Germinal center (tissue), 1 donor: ENCODE data around the gene GLIPR2.
"Not testable (repeated sequence)": the region's sequence is repeated elsewhere in the genome, so short reads cannot be mapped to it uniquely, and the experiment has no call there.

Source experiments
- DNase-seq: peaks from one replicate; pipeline ENCODE4 v3.0.0; 2012; ENCODE audit warnings: mixed read lengths, low spot score

GLIPR2 gene, protein sequence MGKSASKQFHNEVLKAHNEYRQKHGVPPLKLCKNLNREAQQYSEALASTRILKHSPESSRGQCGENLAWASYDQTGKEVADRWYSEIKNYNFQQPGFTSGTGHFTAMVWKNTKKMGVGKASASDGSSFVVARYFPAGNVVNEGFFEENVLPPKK

DNA sequence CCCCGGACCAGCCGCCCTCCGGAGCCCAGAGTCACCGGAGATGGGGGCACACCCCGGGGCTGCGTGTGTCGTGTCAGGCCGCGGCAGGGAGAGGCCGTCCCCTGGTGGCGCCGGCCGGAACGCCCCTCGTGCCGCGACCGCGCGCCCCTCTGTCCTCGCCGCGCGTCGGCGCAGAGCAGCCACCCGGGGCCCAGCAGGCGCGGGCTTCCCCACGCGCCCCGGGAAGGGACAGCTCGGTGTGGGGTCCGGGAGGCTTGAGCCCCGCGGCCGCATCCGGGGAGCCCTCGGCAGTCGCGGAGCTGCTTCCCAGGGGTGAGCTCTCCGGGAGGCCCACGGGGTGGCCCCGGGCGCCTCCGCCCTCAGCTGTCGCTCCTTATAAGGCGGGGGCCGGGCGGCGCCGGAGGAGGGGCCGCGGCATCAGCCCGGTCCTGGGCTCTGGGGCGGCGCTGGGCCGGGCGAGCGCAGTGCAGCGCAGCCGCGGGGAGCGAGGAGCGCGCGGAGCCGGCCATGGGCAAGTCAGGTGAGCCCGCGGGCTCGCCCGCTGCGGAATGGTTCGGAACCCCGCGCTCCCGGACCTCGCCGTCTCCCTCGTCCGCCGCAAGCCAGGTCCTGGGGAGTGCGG lies at the start of gene GLIPR2:
Gene GLIPR2, plus strand, starts transcription at position 462 of the 622 bp plus-strand sequence. Its CDS starts 46 bp downstream, at position 508.
- peak; percentile 91 for DNase-seq

DNA sequence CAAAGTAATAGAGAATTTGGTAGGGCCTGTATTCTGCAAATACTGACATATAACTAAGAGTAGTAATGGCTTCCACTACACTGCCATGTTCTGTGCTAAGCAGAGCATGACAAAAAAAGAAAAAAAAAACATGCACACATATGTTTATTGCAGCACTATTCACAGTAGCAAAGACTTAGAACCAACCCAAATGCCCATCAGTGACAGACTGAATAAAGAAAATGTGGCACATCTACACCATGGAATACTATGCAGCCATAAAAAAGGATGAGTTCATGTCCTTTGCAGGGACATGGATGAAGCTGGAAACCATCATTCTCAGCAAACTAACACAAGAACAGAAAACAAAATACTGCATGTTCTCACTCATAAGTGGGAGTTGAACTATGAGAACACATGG lies 49.5 kb upstream of the GLIPR2 start:
- not testable (repeated sequence) for DNase-seq

DNA sequence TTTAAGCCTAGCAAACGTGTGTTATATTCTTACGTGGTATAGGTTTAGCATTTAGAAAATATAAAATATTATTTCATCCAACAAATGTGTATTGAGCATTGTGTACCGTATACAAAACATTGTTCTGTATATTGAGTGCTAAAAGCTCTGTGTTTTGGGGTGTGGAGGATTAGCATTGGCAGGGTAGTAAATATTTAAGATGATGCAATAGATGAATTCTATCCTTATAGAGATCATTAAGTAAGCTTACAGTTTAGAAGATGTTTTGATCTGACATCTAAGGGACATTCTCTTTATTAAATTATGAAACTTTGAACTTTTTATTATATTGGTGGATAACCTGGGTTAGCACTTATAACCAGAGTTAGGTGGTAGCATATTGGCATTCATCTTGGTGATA lies 48.5 kb upstream of the GLIPR2 start:
- DNase-seq: no peak

DNA sequence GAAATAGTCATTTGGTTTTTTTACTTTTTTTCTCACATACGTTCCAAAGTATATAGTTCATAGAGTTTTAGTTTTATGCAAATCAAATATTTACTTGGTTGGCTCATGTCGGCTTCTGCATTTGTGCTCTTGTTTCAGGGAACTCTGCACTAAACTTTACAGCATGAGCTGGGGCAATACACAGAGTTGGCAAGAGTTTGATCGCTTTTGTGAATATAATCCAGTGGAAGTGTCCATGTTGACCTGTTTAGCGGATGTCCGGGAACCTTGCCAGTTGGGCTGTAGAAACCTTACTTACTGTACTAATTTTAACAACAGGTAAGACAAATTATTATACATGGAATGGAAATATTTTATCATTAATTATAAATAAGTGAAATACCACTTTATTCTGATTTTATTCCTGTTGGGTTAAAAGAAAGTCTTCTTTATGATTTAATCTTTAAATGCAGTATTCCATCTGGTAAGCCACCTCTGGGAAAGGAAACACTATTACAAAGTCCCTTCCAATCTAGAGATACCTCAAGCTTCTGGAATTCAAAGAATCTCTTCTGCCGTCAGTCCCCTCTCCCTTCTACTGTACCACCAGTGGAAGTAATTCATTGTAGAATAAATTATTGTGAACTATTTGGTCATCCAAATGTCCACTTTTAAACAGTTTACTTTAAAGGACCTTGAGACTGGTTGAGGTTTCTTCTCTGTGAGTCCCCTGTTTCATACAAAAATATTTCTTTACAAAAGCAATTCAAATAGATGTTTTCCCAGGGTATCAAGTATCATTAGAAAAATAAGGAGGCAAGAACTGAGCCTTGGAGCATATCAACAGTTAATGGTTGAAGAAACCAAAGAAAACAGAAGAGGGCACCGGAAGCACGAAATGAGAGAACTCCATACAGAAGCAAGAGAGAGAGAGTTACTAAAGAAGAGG lies 45.2 kb upstream of the GLIPR2 start:
- DNase-seq: no peak

DNA sequence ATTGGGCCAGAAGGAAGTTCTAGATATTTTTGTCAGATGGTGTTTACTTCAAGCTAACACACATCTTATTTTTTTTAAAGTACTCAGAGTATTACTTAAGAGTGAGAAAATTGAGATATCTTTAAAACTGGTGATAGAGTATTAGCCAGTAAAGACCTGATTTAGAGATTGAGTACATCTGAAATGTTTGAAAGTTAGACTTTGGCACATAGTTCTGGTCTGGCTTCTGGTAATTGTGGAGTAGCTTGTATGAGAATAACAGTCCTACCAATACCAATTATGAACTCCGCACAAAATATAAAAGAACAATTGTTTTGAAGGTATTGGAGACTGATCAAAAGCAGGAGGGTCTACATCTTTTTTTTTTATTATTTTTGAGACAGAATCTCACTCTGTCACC lies 44.5 kb upstream of the GLIPR2 start:
- DNase-seq: no peak

DNA sequence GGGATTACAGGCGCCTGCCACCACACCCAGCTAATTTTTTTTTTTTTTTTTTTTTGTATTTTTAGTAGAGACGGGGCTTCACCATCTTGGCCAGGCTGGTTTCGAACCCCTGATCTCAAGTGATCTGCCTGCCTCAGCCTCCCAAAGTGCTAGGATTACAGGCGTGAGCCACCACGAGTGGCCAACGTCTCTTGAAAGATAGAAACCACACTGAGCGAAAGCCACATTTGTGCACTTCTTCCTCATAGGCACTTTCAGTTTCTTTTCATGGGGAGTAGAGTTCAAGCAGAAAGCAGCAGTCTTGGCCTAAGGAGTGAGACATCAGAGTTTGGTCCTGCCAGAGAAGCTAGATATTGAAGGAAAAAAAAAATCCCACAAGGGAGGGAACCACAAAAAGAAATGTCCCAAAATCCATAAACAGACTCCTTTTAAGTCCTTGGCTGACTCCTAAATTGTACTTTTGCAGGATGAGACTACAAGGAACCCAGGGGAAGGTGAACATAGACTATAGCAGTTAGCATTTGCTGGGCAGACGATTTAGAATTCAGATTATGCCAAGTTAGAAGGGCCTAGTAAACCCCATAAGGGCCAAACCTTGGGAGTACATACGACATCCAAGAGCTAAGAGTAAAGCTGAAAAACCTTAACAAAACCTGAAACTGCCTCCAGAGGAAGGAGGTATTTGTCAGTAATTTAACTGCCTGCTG lies 43.9 kb upstream of the GLIPR2 start:
- peak; percentile 19 for DNase-seq

DNA sequence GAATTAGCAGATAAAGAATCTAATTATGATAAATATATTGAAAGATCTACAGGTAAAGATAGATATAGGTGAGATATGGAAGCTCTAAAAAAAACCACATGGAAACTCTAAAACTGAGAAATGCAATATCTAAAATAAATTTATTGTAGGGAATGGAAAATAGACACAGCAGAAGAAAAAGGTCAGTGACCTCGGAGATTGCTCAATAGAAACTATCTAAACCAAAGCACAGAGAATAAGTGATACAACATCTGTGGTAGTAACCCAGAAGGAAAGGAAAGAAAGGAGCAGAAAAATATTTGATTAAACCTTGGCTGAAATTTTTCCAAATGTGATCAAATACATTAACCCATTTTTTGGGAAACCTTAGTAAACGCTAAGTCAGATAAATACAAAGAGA lies 43.1 kb upstream of the GLIPR2 start:
- no peak for DNase-seq

DNA sequence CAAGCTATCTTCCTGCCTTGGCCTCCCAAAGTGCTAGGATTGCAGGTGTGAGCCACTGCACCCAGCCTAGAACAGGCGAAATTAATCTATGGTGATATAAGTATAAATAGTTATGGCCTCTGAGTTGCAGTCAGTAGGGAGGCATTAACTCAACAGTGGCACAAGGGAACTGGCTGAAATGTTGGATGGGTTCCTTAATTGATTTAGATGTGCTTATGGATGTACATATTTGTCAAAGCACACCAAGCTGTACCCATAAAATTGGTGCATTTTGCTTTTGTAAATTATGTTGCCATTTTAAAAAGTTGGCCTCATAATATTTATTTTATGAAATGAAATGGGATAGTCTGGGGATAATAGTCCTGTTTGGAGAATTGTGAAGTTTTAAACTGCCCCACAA lies 36.8 kb upstream of the GLIPR2 start:
- no peak for DNase-seq

DNA sequence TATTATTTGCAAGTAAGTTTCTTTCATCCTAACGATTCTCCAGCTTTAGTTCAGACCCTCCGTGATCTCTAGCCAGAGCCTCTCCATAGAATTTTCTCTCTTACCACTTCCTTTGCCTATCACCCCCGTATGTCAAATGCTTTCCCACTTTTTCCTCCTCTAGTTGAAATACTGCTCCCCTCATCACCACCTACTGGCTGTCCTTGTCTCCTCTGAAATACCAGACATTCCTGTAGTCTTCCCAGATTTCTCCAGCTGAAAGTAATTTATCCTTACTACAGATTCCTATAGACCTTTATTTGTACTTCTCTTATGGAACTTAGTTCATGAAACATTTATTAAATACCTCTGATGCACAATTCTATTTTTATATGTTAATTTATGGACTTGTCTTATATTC lies 36.0 kb upstream of the GLIPR2 start:
- no peak for DNase-seq

DNA sequence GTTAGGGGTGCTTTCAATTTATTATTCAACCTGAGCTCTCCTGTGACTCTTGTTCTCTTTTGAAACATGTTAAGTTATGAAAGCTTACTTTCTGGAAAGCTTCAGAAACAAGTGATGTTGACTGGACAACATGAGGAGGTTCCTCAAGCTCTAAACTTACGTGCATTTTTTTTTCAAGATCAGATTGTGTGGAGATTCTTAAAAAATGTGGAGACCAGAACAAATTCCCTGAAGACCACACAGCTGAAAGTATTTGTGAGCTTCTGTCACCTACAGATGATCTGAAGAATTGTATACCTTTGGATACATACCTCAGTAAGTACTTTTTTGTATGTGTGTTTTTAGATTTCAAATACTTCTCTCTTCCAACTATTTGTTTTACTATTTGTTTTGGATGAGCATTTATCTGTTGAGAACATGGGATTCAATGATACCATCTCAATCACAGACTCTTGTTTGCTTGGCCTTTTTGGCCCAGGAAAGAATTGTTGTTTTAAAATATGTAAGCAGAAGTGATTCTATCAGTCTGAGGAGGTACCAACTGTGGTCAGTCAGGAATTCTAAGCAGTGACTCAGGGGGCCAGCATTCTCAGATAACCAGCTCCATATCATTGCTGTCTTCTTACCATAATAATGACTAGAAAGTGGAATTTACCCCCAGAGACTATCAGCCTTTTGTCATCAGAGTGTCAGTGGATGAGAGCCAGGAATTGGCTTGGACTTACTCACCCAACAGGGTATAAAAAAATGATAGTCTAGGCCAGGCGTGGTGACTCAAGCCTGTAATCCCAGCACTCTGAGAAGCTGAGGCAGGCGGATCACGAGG lies 34.4 kb upstream of the GLIPR2 start:
- DNase-seq: no peak

DNA sequence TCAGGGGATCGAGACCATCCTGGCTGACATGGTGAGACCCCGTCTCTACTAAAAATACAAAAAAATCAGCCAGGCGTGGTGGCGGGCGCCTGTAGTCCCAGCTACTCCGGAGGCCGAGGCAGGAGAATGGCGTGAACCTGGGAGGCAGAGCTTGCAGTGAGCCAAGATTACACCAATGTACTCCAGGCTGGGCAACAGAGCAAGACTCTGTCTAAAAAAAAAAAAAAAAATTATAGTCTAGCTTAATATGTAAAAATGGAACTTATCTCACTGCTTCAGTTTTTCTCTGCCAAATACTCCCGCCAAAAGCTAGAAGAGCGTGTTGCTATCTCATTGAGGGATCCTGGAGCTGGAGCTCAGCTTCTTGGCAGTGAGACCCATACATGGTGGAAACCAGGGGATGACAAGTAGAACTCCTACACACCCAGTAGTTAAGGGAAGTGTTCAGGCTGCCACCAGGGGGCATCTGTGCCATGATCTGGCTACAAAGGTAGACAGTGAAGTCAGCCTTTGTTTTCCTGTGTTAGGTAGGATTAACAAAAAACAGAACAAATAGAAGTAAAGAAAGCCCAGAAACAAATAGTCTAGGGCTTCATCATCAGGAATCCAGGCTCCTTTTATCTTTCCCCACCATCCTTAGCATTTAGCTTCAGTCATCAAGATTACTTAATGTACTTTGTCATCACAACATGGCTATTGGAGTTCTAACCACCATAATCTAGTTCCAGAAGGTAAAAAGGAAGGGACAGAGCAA lies 33.6 kb upstream of the GLIPR2 start:
- peak; percentile 73 for DNase-seq

DNA sequence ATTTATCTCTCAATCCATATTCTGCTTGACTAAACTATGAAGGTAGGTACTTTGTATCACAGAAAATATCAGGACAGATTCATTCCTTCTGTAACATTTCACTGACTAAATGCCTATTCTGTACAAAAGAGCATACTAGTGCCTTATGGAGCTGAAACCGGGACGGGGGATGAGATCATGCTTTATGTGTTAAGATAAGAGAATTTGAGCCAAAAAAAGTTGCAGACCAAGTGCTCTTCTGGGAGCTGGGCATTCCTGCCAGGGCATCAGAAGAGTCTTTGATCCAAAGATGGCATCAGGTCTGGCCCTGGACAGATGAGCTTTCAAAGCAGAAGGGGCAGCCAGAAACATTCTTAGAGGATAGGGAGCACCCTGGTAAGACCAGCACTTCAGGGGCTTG lies 27.5 kb upstream of the GLIPR2 start:
- no peak for DNase-seq

DNA sequence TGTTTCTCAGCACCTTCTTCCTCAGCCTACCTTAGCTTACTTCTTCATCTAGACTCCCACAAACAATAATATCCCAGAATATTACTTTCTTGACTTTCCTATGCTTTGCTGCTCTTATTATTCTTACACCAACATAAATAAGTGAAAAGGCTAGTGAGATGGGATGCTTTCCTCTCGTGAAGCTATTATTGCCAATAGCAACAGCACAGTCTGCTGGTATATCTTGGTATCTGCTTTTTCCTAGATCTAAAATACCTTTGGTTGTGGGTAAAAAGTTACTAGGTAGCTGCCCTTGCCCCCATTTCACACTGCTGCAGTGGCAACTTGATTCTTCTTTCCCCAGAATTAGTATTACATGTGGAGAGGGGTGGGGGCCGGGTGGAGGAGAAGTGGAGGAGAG lies 26.1 kb upstream of the GLIPR2 start:
- no peak for DNase-seq

DNA sequence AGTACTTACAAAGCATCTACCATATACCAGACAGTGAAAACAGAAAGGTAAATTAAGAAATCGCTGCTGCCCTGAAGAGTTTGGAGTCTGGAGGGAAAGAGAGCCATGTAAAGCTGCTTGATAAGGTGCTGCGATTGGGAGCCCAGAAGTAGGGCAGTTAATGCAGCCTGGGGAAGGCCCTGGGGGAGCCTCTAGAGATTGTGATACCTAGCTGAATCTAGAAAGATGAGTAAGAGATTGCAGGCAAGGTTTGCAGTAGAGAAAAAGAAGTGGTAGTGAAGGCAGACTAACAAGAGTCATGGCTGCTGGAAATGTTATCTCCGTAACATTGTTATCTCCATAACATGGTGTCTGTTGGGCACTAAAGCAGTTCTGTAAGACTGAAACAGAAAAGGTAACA lies 24.0 kb upstream of the GLIPR2 start:
- no peak for DNase-seq

DNA sequence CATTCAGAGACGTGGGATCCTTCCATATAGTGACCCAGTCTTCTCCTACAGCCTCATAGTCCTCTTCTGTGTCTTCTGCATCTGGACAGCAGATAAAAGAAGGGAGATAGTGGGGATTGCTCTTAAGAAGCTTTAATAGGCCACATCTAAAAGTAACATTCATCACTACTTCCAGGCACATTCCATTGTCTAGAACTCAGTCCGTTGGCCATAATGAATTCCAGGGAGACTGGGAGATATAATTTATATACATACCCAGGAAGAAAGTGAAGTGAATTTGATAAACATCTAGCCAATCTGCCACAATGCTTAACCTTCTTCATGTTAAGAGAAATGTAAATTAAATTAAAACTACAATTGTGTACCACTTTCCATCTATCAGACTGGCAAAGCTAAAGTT lies 22.5 kb upstream of the GLIPR2 start:
- DNase-seq: no peak

DNA sequence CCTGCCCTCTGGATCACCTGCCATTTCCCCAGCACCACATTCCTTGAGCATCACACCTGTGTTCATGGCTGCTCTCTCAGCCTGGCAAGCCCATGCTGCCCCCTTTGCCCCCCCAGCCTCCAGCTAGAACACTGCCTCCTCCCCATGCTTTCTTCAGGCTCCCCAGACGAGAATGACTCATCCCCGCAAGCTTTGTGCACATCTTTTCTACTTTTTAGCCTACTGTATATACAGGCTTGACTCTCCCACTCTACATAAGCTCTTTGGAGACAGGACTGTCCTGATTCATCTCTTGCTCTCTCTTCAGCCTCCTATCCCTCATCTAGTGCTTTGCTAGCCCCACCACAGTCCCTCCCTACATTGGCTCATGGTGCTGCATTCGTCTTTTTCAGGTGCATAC lies 19.9 kb upstream of the GLIPR2 start:
- DNase-seq: no peak

DNA sequence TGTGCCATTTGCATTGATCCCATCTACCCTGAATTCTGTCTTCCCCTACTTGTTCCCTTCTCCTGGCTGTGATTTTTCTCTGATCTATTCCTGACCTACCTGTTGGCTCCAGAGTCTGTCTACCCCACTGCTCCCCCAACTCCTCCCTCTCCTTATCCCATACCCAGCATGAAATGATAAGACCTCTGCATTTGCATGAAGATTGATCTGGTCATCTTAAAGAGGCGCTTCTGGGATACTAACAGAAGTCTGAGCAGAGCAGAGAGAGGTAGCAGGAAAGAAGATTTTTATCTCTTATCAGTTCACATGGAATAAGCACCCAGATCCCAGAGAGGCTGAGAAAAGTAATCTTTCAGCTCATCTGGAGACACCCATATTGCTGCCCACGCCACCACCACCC lies 18.3 kb upstream of the GLIPR2 start:
- no peak for DNase-seq

DNA sequence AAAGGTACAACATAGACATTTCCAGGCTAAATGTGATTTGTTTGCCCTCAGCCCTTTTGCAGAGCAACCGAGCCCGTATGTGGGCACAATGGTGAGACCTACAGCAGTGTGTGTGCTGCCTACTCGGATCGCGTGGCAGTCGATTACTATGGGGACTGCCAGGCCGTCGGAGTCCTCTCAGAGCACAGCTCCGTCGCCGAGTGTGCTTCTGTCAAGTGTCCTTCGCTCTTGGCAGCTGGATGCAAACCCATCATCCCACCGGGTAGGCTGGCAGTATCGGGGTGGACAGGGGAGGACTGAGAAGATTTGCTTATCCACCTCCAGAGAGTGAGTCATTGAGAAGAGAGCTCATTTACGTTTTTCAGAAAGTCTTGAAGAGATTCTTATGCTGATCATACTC lies 17.8 kb upstream of the GLIPR2 start:
- DNase-seq: no peak

DNA sequence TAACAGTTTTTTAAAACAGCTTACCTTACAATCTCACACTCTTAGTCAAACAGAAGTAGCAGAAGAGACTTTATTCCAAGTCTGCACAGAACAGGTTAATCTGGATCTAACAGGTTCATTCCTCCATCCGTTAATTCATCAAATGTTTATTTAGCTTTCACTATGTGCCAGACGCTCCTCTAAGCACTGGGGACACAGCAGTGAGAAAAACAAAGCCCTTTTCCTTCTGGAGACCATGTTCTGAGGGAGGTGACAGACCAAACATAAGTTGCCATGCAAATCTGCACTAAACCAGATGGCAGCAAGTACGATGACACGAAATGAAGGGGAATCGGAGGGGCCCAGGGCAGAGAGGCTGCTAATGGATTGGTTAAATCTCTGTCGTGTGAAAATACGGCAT lies 17.1 kb upstream of the GLIPR2 start:
- no peak for DNase-seq

DNA sequence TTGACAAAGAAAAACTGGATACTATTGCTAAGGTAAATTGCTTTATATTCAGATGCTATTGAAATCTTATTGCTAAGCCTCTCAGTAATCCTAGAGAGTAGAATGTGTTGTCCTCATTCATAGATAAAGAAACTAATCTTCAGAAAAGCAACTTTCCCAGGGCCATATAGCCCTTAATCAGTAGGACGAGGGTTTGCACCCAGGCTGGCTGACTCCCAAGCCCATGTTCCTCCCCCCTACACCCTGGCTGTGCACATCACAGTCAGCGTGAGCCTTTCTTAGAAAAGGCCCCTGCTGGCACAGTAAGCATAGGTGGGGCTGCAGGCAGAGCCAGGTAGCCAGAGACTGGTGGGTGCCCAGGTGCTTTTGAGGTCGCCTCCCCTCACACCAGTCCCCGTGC lies 15.8 kb upstream of the GLIPR2 start:
- DNase-seq: no peak

DNA sequence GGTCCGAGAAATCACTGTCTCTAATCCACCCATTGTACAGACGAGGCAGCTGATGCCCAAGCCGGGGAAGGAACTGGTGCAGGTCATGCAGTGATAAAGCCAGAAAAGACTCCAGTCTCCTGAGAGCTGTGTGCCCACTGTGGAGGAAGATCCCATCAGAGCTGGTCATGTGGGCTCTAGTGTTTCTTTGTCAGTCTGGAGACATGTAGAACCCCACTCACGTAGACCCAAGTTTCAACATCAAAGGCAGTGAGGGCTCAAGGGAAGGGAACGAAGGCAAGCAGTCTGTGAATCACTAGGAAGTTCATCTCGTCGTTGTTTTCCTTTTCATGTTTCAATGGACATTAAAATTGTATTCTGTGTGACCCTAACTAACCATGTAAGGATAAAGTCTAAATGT lies 14.6 kb upstream of the GLIPR2 start:
- DNase-seq: no peak
